Measurements from ENCODE around the gene CYTH3. TPM values are rescaled to one million over a fixed set of nuclear protein-coding genes. Genes with fewer than 3 reads are reported as not detected.

The CYTH3 gene
- total and polyA plus RNA-seq, 2 of the 4 experiments (the other 2 are of a cell fraction) = 14.2 to 34.8 TPM

- Histone ChIP-seq H2AFZ (replicated peaks; ENCODE audit: low read length, poor library complexity) (peak overlapping the region; percentile 89), H2BK120ac (ENCODE audit: low read depth, low read length) (peak overlapping the region; percentile 18; the same call in 1 of the 2 replicates), H3K9ac (ENCODE audit: low read depth, low read length) (peak overlapping the region; percentile 75), H3K9me1 (ENCODE audit: insufficient read depth, low read length) (peaks cover 11% of the 10 kb centered on the region; the same call in 1 of the 2 replicates), H3K18ac (ENCODE audit: low read depth, low read length) (no peak overlapping the region), H3K79me1 (ENCODE audit: low read depth in 1 of 2, low read length in 2 of 2) (peaks cover 30 to 46% of the 10 kb centered on the region in 2 experiments), H4K5ac (ENCODE audit: low read depth, low read length) (no peak overlapping the region), H2BK20ac (ENCODE audit: low read depth, low read length) (no peak overlapping the region; the same call in 1 of the 2 replicates), H3K4me1 (ENCODE audit: control insufficient read depth, insufficient read depth, low read length) (peaks cover 9% of the 10 kb centered on the region), H2AK5ac (ENCODE audit: low read depth, low read length) (peak overlapping the region; percentile 0; the same call in 1 of the 2 replicates), H3K27me3 (ENCODE audit: control insufficient read depth, insufficient read depth, low read length) (no peaks in the 10 kb centered on the region), H4K91ac (ENCODE audit: insufficient read depth, low read depth, low read length) (peak overlapping the region; percentile 33; the same call in 1 of the 2 replicates), H3K4ac (ENCODE audit: low read depth, low read length) (peak overlapping the region; percentile 76), H3K56ac (ENCODE audit: extremely low read depth, insufficient read depth, low read length) (peak overlapping the region; percentile 54; the same call in 1 of the 2 replicates), H4K20me1 (ENCODE audit: insufficient read depth, low read length) (peaks cover 32% of the 10 kb centered on the region; the same call in 1 of the 2 replicates), H3K27ac (ENCODE audit: insufficient read depth, low read length) (peak overlapping the region; percentile 59), H2BK15ac (ENCODE audit: low read depth, low read length) (no peak overlapping the region), H3K4me2 (ENCODE audit: low read depth, low read length) (peak overlapping the region; percentile 91), H3K4me3 (ENCODE audit: insufficient read depth, low read depth, low read length) (peak overlapping the region; percentile 95), H3K9me3 (ENCODE audit: control insufficient read depth, insufficient read depth, low read length) (no peaks in the 10 kb centered on the region), H4K8ac (ENCODE audit: low read depth in 2 of 2, low read length in 2 of 2) (peak overlapping the region in 1 of 2 experiments; percentile 23; a peak in 1 of 4 replicates), H3K23ac (ENCODE audit: low read depth, low read length) (peak overlapping the region; percentile 76), H2BK5ac (ENCODE audit: low read depth, low read length, poor library complexity, severe bottlenecking) (peak overlapping the region; percentile 9), H3K36me3 (ENCODE audit: control insufficient read depth, insufficient read depth, low read length) (0 out of 2 replicates have a peak, but pooled peaks cover 1% of the 10 kb centered on the region), H3K14ac (replicated peaks; ENCODE audit: low read depth, low read length) (peak overlapping the region; percentile 48), H2AK9ac (replicated peaks; ENCODE audit: low read depth, low read length, poor library complexity) (peak overlapping the region; percentile 90)
- intact Hi-C loops (cut with micrococcal nuclease) (loop anchor here (1.0 to 5.0 kb wide), 3 partner anchors 51 to 112 kb away; no protein-coding TSS in a partner anchor), in situ Hi-C loops (cut with MboI; ENCODE audit: low sequenced_read_pairs) (no loop called here), dilution Hi-C loops (cut with HindIII; ENCODE audit: low sequenced_read_pairs, unreplicated experiment) (no loop called here)
- no TSS peak for BruUV-seq (replicated peaks)
- ATAC-seq (ENCODE audit: low read depth) = peak; percentile 5
- 0% methylated on average over 21 of the region's 74 CpGs; no CpG with 5 or more reads in 1 of the 2 experiments for WGBS, 2 experiments (ENCODE audit: extremely low coverage in 2 of 2, insufficient read length in 1 of 2)
- ChIA-PET CTCF (interaction anchor here (0.5 to 2.0 kb wide), 2 partner anchors 11 to 112 kb away, joined by 5 to 7 read pairs; no protein-coding TSS in a partner anchor), POLR2A (ENCODE audit: unreplicated experiment) (no interaction called here)
- no peak for DNase-seq
- TF ChIP-seq ELK1 (IDR thresholded peaks at IDR 0.05; ENCODE audit: borderline replicate concordance, low read depth, low read length) = no peak
- no peak for TF ChIP-seq RAD21 (IDR thresholded peaks at IDR 0.05; ENCODE audit: low read length)
- no peak for TF ChIP-seq CTCF (conservative IDR thresholded peaks at IDR 0.05; ENCODE audit: low read depth, low read length)
- TF ChIP-seq FOS (IDR thresholded peaks at IDR 0.05; ENCODE audit: low read depth, low read length) = no peak
- TF ChIP-seq MXI1 (IDR thresholded peaks at IDR 0.05; ENCODE audit: borderline replicate concordance, low read depth, low read length) = no peak
- TF ChIP-seq NFE2L2 (IDR thresholded peaks at IDR 0.05; ENCODE audit: low read depth, low read length) = no peak
- TF ChIP-seq MAFK (IDR thresholded peaks at IDR 0.05; ENCODE audit: low read depth, low read length) = no peak
- TF ChIP-seq CEBPB (IDR thresholded peaks at IDR 0.05; ENCODE audit: low read depth, low read length) = no peak
- no peak for TF ChIP-seq RFX5 (IDR thresholded peaks at IDR 0.05; ENCODE audit: low read depth, low read length)
- no peak for TF ChIP-seq BHLHE40 (IDR thresholded peaks at IDR 0.05; ENCODE audit: low read depth, low read length)
Measured at GRCh38 chr7:6271694-6272440, 557 bp downstream of the CYTH3 start.
